Urinary bladder (tissue), 4 donors: Measurements from ENCODE around the gene ERGIC1. TPM values are rescaled to one million over a fixed set of nuclear protein-coding genes. Genes with fewer than 3 reads are reported as not detected.
A peak's percentile ranks its signal among the peaks of the same experiment; 100 is the strongest.
"Not testable (repeated sequence)": the region's sequence is repeated elsewhere in the genome, so short reads cannot be mapped to it uniquely, and the experiment has no call there.

Source experiments
- DNase-seq: peaks from one replicate; pipeline ENCODE4 v3.0.0-alpha.2; 2015; ENCODE audit errors: extremely low spot score
- H3K27ac ChIP-seq: one replicate; pipeline ENCODE4 v1.5.1; 2013; ENCODE audit warnings: low read depth, mild to moderate bottlenecking, moderate library complexity
- H3K36me3 ChIP-seq: one replicate; pipeline ENCODE4 v1.6.1; 2013; ENCODE audit warnings: mild to moderate bottlenecking, moderate library complexity; ENCODE audit not compliant: insufficient read depth
- H3K4me1 ChIP-seq: one replicate; pipeline ENCODE4 v1.6.1; 2013; ENCODE audit warnings: mild to moderate bottlenecking, moderate library complexity; ENCODE audit not compliant: insufficient read depth
- H3K4me3 ChIP-seq: one replicate; pipeline ENCODE4 v1.5.1; 2013; ENCODE audit warnings: low read depth, low read length
- WGBS: extraction: QIAGEN DNeasy Blood & Tissue Kit; methylation state at CpG from one replicate; pipeline ENCODE4 v1.1.7; 2013; 5-methylcytosine and 5-hydroxymethylcytosine counted together
- polyA plus RNA-seq: library from polyadenylated mRNA; stranded (reverse); fragments of 200-250 nt; gene quantifications from one replicate; pipeline ENCODE4 v1.2.3, GENCODE V29; 2013
- total RNA-seq: library from RNA; depleted of rRNA; stranded (reverse); fragments of >200 nt; gene quantifications from one replicate; pipeline ENCODE4 v1.2.3, GENCODE V29; 2014
- donor health status: healthy with polysubstance abuse.
- donor health status: healthy.

Gene ERGIC1
- total and polyA plus RNA-seq, 2 donors = 68.5 to 103 TPM

DNA sequence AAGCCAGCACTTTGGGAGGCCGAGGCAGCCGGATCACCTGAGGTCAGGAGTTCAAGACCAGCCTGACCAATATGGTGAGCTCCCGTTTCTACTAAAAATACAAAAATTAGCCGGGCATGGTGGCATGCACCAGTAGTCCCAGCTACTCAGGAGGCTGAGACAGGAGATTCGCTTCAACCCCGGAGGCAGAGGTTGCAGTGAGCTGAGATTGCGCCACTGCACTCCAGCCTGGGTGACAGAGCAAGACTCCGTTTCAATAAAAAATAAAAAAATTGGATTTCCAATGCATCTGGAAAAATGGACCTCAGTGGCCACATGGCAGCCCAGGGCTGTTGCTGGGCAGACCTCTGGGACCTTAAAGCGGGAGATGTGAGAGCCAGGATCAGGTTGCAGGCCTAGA, 17.2 kb downstream of the ERGIC1 start:
- H3K4me3 ChIP-seq, H3K27ac ChIP-seq, H3K4me1 ChIP-seq: not testable (repeated sequence)

DNA sequence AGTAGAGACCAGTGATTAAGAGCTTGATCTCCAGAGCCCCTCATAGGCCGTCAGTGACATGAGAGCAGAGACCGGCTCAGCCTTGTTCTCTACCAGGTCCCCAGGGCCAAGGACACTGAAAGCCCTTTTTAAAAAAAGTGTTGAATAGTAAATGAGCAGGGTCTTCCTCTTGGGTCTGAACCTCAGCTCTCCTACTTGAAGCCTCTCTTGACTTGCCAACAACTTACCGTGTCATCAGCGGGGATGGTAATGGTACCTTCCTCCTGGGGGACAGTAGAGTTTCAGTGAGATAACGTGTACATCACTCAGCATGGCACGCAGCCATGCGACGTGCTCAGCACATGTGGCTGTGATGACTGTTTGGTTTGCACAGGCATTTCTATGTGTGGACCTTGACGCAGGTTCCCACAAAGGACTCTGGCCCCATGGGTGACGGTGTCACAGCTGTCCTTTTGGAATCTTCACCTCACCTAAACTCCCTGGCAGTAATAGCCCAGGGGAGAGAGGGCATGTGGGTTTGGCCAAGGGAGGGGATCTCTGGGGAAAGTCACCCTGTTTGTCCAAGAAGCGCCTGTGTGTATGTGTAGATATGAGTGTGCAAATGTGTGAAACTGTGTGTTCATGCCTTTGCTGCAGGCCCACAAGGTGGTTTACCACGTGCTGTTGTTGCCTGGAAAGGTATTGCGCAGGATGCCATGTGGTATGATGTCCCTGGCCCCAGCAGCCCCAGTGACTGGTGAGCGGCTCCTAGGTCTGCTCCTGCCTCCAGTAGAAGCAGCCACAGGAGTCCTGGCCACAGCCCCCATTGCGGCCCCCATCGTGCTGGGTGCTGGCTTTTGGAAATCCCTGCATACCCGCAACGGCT, 18.7 kb downstream of the ERGIC1 start:
- no peak overlapping the region for H3K27ac ChIP-seq
- H3K4me3 ChIP-seq = no peak overlapping the region
- H3K4me1 ChIP-seq = no peaks in the 10 kb centered on the region
- no peaks in the 10 kb centered on the region for H3K36me3 ChIP-seq
- 91% methylated on average over 18 of the region's 18 CpGs for WGBS
- no peak for DNase-seq

More for the DNA sequence above, 17.2 kb downstream of the ERGIC1 start:
- H3K36me3 ChIP-seq, DNase-seq: not testable (repeated sequence)
- WGBS = 97% methylated on average over 9 of the region's 9 CpGs

DNA sequence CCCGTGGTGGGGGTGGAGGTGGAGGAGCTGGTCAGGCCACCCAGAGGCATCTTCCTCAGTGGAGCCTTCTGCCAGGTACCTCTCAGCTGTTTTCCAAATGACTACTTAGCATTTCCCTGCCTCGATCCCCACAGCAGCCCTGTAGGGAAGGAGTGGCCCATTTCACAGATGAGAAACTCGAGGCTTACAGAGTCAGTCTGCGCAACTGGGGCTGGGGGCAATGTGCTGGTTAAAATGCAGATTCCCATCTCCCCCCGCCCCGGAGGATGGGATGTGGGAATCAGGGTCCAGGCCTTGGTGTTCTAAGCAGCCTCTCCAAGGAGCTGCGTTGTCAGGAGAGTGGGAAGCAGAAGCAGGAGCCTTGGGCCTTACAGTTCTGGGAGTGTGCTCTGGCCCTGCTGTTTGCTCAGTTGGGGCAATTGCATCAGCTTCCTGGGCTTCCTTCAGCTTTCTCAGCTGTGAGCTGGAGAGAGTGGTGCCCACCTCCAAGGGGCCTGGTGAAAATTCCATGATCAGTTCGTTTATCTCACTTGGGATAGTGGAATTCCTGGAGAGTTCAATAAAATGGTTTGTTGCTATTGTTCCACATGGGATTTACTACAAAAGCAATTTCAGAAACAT, 19.4 kb downstream of the ERGIC1 start:
- Histone ChIP-seq H3K27ac (no peak overlapping the region), H3K36me3 (no peaks in the 10 kb centered on the region), H3K4me3 (no peak overlapping the region), H3K4me1 (no peaks in the 10 kb centered on the region)
- whole genome bisulfite sequencing = 87% methylated on average over 8 of the region's 8 CpGs
- DNase-seq = no peak

DNA sequence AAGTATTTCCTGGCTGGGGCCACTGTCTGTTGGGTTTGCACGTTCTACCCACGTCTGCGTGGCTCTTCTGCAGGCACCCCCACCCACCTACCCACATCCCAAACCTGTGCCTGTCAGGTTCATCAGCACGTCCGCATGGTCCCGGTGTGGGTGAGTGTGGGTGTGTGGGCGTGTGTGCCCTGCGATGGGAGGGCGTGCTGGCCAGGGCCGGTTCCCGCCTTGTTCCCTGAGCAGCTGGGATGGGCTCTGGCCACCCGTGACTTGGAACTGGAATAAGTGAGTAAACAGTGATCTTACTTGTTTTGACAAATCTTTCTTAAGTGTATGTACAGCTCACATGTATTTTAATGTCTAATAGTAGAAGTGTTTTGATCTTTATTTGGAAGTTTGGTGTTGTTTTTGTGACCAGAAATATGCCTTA, 20.4 kb downstream of the ERGIC1 start:
- WGBS = 53% methylated on average over 12 of the region's 12 CpGs
- Histone ChIP-seq H3K4me1 (no peaks in the 10 kb centered on the region), H3K36me3 (no peaks in the 10 kb centered on the region), H3K4me3 (no peak overlapping the region), H3K27ac (peak overlapping the region; percentile 78)
- no peak for DNase-seq

DNA sequence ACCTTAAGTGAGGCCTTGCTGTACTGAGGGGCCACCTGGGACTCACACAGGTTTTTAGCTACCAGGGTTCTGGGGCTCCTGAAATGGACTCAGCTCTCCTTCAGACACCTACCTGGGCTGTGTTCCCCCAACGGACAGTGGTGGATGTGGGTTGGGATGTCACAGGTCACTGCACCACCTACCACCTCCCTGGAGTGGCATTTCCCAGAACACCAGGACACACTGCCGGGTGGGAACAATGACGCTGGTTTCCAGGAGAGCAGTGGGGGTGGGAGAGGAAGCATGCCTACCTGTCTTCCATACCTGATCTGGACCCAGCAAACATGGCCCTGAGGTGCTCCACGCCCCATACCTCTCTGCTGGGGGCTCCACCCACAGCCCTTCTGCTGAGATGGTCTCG, 20.9 kb downstream of the ERGIC1 start:
- H3K27ac ChIP-seq = peak overlapping the region; percentile 67
- no peak overlapping the region for H3K4me3 ChIP-seq
- no peak for DNase-seq
- no peaks in the 10 kb centered on the region for H3K36me3 ChIP-seq
- 92% methylated on average over 5 of the region's 5 CpGs for WGBS
- no peaks in the 10 kb centered on the region for H3K4me1 ChIP-seq

DNA sequence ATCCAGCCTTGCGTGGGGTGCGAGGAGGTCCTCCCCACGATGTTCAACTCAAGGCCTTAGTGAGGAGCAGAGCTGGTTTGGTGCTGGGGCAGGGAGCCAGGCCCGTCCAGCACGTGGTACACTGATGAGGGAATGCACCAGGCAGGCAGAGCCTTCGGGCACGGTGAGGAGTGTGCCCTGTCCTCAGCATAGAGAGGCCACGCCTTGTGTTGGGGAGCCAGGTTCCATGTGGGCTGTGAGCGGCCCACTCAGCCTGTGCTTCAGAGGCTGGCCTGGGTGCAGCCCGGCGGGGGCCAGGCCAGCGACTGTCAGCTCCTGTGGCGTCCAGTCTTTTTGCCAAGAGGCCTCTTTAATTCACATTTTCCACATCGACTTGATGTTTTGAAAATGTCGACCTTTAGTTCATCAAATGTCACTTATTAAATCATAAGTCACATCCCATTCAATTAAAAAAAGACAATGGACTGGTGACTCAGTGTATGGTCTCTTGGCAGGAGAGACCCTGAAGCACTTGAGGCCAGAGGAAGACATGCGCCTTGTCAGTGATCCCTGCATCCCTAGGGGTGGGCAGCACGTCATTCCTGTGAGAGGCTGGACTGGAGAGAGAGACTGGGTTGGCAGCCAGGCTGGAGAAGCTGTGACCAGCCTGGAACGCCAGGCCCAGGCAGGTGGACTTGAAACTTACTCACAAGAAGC, 21.7 kb downstream of the ERGIC1 start:
- Histone ChIP-seq H3K36me3 (no peaks in the 10 kb centered on the region), H3K27ac (peak overlapping the region; percentile 19), H3K4me1 (peaks cover 4% of the 10 kb centered on the region), H3K4me3 (no peak overlapping the region)
- DNase-seq = no peak
- WGBS = 71% methylated on average over 18 of the region's 18 CpGs

DNA sequence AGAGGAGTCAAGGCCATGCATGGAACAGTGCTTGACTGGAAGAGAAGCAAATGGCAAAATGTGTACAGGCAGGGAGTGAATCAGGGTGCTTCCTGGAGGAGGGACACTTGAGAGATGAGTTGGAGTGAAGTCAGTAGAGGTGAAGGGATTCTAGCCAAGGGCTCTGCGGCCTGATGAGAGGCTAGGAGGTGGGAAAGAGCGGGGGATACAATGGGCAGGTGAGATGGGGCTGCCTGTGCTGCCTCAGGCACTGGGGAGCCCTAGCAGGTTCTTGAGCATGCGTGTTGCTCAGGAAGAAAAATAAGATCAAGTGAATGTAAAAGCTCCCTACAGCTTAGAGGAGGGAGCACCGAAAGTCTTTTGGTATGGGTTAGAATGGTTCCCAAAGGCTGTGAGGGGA, 22.3 kb downstream of the ERGIC1 start:
- Histone ChIP-seq H3K4me1 (peaks cover 4% of the 10 kb centered on the region), H3K27ac (no peak overlapping the region), H3K4me3 (no peak overlapping the region), H3K36me3 (no peaks in the 10 kb centered on the region)
- WGBS = 96% methylated on average over 4 of the region's 4 CpGs
- DNase-seq = no peak

DNA sequence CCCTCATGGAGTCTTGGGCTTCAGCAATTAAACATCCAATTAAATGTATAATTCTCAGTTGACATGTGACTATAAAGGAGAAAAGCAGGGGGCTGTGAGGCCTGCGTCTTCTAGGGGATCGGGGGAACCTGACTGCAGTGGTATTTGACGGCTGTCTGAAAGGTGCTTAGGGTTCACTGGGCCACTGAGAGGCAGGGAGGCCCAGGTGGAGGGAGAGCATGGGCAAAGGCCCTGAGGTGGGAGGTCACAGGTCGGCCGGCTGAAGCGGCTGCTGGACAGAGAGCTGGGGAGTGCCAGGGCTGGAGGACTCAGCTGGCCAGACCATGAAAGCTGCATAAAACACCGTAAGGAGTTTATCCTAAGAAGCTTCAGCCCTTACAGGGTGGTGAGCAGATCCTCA, 23.9 kb downstream of the ERGIC1 start:
- no peak overlapping the region for H3K27ac ChIP-seq
- no peaks in the 10 kb centered on the region for H3K36me3 ChIP-seq
- WGBS = 89% methylated on average over 7 of the region's 7 CpGs
- H3K4me1 ChIP-seq = peaks cover 4% of the 10 kb centered on the region
- DNase-seq = no peak
- no peak overlapping the region for H3K4me3 ChIP-seq

DNA sequence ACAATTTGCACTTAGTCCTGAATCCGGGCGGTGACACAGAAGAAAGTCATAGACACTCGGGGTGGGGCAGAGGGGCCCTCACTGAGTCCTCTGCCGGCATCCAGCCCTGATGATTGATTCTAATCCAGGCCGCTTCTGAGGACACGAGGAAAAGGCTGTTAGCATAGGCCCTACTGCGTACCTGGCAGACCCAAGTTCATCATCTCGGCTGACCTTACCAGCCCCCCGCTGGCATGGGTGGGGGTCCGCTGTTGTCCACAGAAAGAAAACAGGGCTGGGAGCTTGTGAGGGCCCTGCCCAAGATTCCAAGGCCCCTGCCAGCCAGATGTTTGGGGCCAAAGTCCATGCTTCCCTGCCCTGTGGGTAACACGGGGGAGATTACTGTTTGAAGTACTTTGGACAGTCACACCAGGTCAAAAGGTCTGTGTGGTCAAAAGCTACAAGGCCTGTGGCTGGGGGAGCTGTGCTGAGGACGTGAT, 24.5 kb downstream of the ERGIC1 start:
- H3K36me3 ChIP-seq = no peaks in the 10 kb centered on the region
- no peak overlapping the region for H3K4me3 ChIP-seq
- peaks cover 4% of the 10 kb centered on the region for H3K4me1 ChIP-seq
- H3K27ac ChIP-seq = no peak overlapping the region
- DNase-seq = no peak
- 83% methylated on average over 12 of the region's 12 CpGs for WGBS

DNA sequence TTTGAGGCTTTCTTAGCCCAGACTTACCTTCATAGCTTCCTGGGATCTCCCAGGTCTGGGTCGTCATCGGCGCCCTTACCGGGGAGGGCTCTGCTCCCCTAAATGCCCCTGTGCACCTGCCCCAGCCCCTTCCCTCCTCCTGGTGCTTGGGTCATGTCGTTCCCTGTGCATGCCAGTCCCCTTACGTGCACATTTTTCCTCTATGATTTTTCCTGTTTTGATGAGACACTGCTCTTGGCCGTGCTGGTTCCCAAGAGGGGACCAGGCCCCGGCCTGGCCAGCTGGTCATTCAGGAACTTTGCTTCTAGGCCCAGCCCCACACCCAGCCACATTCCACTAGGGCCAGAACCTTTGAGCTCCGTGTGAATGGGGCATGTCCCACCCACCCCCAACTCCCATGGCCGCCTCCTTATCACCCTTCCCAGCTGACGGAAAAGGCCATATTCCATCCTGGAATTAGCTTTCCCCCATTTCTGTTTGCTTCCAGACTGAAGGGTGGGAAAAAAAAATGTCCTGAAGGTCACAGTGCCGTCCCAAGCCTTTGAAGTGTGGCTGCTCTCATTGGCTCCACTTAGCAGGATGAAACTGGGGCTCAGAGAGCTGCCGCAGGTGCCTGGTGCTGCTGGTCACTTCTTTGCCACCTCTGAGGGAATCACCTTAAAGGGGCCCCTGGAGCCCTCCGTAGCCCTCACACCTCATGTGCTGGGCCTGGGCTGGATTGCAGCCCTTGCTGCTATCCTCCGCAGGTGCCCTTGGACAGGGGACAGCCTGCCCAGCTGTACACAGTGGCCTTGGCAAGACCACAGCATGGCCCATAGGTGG, 25.1 kb downstream of the ERGIC1 start:
- H3K27ac ChIP-seq = peak overlapping the region; percentile 59
- peaks cover 4% of the 10 kb centered on the region for H3K4me1 ChIP-seq
- no peaks in the 10 kb centered on the region for H3K36me3 ChIP-seq
- H3K4me3 ChIP-seq = no peak overlapping the region
- DNase-seq = no peak
- 59% methylated on average over 15 of the region's 15 CpGs for WGBS

DNA sequence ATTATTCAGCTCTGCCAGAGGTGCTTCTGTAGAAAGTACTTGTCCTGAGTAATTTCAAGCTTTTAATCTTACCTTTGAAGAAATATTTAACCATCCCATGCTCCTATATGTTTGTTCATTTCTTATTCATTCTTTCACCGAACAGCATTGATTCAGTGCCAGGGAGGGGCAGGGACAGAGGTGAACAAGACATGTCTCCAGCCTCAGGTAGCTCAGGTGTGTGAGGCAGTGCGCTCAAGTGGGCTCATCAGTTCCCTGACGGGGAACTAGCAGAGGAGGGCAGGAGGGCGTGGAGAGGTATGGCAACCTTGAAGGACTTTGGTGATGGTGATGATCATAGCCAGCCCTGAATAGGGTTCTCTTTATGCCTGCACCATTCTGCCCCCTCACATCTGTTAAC, 25.9 kb downstream of the ERGIC1 start:
- H3K27ac ChIP-seq = peak overlapping the region; percentile 43
- H3K4me3 ChIP-seq = no peak overlapping the region
- WGBS = 84% methylated on average over 4 of the region's 4 CpGs
- no peak for DNase-seq
- no peaks in the 10 kb centered on the region for H3K36me3 ChIP-seq
- H3K4me1 ChIP-seq = peaks cover 4% of the 10 kb centered on the region

DNA sequence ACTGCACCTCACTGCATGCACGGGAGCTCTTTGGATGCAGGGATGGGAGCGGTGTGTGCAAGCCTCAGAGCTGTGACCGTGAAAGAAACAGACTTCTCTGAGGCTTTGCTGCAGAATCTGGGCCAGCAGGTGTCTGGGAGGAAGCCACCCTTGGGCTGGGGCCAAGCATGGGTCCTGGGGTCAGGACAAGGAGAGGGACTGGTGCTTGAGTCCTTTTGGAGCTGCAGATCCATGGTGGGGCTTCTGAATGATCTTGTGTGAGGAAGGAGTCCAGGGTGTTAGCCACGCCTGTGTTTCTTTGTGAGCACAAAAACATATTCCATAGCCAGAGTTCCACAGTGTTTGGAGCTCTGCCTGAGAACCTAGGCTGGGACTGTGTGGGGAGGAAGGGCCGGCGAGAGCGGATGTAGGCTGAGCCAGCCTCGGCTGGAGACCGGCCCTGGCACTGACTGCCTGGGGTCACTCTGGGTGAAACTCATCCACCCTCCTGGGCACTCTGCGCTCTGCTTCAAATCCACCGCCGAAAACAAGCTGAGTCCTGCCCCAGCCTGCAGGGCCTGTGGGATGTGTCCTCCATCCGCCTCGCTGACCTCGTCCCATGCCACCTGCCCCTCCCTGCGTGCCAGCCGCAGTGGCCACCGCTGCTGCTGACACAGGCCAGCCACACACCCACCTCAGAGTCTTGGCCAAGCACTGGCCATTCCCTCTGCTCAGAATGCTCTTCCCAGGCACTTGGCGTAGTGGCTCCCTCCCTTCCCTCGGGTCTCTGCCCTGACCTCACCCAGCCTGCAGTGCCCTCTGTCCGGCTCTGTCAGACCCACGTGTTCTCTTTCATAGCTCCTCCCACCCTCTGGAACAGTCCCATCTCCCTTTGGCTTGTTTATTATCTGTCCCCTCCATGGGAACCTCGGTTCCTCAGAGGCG, 26.7 kb downstream of the ERGIC1 start:
- 24% methylated on average over 24 of the region's 24 CpGs for WGBS
- DNase-seq = no peak
- peak overlapping the region; percentile 55 for H3K27ac ChIP-seq
- peaks cover 4% of the 10 kb centered on the region for H3K4me1 ChIP-seq
- no peak overlapping the region for H3K4me3 ChIP-seq
- H3K36me3 ChIP-seq = no peaks in the 10 kb centered on the region
